Glutamatergic neuron (in vitro differentiated cells): ENCODE measurements around the gene AFF1. TPM values are rescaled to one million over a fixed set of nuclear protein-coding genes. Genes with fewer than 3 reads are reported as not detected.

Experiments used
- DNase-seq: peaks from one replicate; pipeline ENCODE4 v3.0.0; 2022
- H3K27ac Mint-ChIP-seq: one replicate; pipeline ENCODE4 v1.8.0; 2020; ENCODE audit warnings: mild to moderate bottlenecking, mixed read lengths, inconsistent platforms; ENCODE audit not compliant: unreplicated experiment
- H3K27me3 Mint-ChIP-seq: one replicate; pipeline ENCODE4 v1.8.0; 2020; ENCODE audit warnings: mild to moderate bottlenecking, moderate library complexity, mixed read lengths, inconsistent platforms; ENCODE audit not compliant: unreplicated experiment
- H3K36me3 Mint-ChIP-seq: one replicate; pipeline ENCODE4 v1.8.0; 2020; ENCODE audit warnings: mild to moderate bottlenecking, mixed read lengths, inconsistent platforms; ENCODE audit not compliant: unreplicated experiment
- H3K4me1 Mint-ChIP-seq: one replicate; pipeline ENCODE4 v1.8.0; 2020; ENCODE audit warnings: mild to moderate bottlenecking, low read depth, mixed read lengths, inconsistent platforms; ENCODE audit not compliant: unreplicated experiment
- H3K4me3 Mint-ChIP-seq: one replicate; pipeline ENCODE4 v1.8.0; 2020; ENCODE audit warnings: mild to moderate bottlenecking, mixed read lengths, inconsistent platforms; ENCODE audit not compliant: unreplicated experiment
- H3K9me3 Mint-ChIP-seq: one replicate; pipeline ENCODE4 v1.8.0; 2020; ENCODE audit warnings: mild to moderate bottlenecking, moderate library complexity, mixed read lengths, inconsistent platforms; ENCODE audit not compliant: unreplicated experiment
- total RNA-seq: library from RNA; stranded (reverse); fragmentation: NEBNext Ultra II Directional; extraction: Animal tissue kit (Norgen Biotek cat#: 25700); gene quantifications from one replicate; pipeline ENCODE4 v1.2.1, GENCODE V29; 2021; ENCODE audit not compliant: unreplicated experiment
- TF ChIP-seq, protein P1 (sequence below): fragments of 200-600 bp; sonication (generic); IDR thresholded peaks from one replicate; pipeline ENCODE4 v1.5.0; 2021; ENCODE audit not compliant: partially characterized antibody, unreplicated experiment

Gene AFF1
- total RNA-seq, 1 donor from 2014 or later: 42.5 TPM

GRCh38 chr4:86965019-86965976 lies 30.5 kb downstream of the AFF1 start:
- Mint-ChIP-seq H3K27ac (no peak overlapping the region), H3K4me1 (peaks cover 15% of the 10 kb centered on the region), H3K9me3 (no peaks in the 10 kb centered on the region), H3K36me3 (no peaks in the 10 kb centered on the region), H3K4me3 (no peak overlapping the region), H3K27me3 (no peaks in the 10 kb centered on the region)
- no peak for DNase-seq
- TF ChIP-seq, protein P1, sequence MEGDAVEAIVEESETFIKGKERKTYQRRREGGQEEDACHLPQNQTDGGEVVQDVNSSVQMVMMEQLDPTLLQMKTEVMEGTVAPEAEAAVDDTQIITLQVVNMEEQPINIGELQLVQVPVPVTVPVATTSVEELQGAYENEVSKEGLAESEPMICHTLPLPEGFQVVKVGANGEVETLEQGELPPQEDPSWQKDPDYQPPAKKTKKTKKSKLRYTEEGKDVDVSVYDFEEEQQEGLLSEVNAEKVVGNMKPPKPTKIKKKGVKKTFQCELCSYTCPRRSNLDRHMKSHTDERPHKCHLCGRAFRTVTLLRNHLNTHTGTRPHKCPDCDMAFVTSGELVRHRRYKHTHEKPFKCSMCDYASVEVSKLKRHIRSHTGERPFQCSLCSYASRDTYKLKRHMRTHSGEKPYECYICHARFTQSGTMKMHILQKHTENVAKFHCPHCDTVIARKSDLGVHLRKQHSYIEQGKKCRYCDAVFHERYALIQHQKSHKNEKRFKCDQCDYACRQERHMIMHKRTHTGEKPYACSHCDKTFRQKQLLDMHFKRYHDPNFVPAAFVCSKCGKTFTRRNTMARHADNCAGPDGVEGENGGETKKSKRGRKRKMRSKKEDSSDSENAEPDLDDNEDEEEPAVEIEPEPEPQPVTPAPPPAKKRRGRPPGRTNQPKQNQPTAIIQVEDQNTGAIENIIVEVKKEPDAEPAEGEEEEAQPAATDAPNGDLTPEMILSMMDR: no peak

- H3K9me3 Mint-ChIP-seq: no peaks in the 10 kb centered on the region
- H3K27ac Mint-ChIP-seq: no peak overlapping the region
- no peaks in the 10 kb centered on the region for H3K27me3 Mint-ChIP-seq
- H3K4me1 Mint-ChIP-seq: no peaks in the 10 kb centered on the region
- DNase-seq: no peak
- TF ChIP-seq, protein P1: no peak
- no peak overlapping the region for H3K4me3 Mint-ChIP-seq
- H3K36me3 Mint-ChIP-seq: no peaks in the 10 kb centered on the region
These were observed 32.3 kb downstream of the AFF1 start for GRCh38 chr4:86967073-86967472.

DNA sequence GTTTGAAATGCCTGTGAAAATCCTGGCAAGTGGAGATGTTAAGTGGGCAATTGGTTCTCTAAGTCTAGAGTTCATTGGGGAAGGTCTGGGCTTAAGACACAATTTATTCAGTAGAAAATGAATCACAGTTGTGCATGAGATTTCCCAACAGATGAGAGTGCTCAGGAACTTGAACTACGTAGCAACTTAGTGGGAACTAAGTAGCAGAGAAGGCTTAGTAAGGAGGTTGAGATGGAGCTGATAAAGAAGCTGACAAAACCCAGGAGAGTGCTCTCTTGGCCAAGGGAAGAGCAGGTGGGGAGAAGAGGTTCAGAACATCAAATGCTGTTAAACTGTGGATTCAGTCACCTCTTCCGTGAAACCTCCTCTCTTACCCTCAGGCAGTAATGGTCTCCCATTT lies 33.0 kb downstream of the AFF1 start:
- Mint-ChIP-seq H3K36me3 (no peaks in the 10 kb centered on the region), H3K4me3 (no peak overlapping the region), H3K9me3 (no peaks in the 10 kb centered on the region), H3K27me3 (no peaks in the 10 kb centered on the region), H3K27ac (no peak overlapping the region), H3K4me1 (no peaks in the 10 kb centered on the region)
- TF ChIP-seq, protein P1: no peak
- DNase-seq: no peak

DNA sequence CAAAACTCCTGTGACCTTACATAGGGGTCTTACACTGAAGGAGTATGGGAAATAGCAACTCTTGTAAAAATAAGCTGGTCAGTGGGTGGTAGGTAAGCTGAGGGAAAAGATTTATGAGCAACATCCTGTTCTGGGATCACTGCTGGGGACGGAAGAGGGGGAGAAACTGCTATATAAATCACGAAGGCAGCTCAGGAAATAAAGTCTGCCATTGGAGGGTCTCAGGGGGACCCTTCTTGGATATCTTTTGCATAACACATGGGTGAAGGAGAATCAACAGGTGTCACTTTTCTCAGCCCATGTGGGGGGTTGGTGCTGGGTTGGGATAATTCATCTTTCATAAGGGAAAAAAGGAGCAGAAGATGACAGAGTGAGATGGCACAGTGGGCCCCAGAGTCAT lies 33.7 kb downstream of the AFF1 start:
- Mint-ChIP-seq H3K27me3 (no peaks in the 10 kb centered on the region), H3K27ac (no peak overlapping the region), H3K4me3 (no peak overlapping the region), H3K36me3 (no peaks in the 10 kb centered on the region), H3K4me1 (no peaks in the 10 kb centered on the region), H3K9me3 (no peaks in the 10 kb centered on the region)
- TF ChIP-seq, protein P1: no peak
- no peak for DNase-seq
